ENCODE data around the gene OR56A4.

OR56A4 gene, protein sequence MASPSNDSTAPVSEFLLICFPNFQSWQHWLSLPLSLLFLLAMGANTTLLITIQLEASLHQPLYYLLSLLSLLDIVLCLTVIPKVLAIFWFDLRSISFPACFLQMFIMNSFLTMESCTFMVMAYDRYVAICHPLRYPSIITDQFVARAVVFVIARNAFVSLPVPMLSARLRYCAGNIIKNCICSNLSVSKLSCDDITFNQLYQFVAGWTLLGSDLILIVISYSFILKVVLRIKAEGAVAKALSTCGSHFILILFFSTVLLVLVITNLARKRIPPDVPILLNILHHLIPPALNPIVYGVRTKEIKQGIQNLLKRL

DNA sequence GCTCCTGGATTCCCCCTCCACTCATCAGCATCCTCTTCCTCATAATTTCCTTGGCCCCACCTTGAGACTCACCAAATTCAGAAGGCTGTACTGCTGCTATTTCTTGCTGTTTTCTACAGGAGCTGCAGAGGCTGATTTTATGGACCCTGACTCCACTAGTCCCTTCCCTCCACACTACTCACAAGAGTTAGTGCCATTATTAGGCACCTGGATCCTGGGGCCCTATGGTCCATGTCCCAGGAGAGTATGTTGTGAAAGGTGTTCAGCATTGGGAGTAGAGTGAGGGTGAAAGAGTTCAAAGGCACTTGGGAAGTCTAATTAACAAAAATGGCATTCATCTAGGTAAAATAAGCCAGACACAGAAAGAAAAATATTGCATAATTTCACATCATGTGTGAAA is at the start of gene OR56A4:
Gene OR56A4 (minus strand): TSS at position 101 of the 400 bp plus-strand sequence. CDS start 3,954 bp downstream, outside the sequence.
- no peak for DNase-seq (ENCODE audit: extremely low read depth in 1 of 2, low read depth in 1 of 2)

DNA sequence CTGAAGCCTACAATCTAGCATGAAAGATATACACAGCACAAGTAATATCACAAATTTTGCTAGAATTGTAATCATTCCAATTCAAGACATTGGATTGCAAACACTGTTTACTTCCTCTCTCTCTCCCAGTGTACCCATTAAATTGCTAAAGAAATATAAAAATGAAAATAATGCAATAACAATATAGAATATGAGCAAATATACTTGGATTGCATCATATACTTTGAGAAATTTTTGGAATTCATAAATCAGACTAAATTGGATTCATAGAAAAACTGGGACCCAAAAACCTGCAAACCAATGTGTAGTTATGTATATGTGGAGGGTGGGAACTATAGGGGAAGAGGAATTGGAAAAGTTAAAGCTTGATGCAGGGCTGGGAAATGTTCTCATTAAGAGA is 48.8 kb upstream of the OR56A4 start:
- no peak for DNase-seq (ENCODE audit: extremely low read depth in 1 of 2, low read depth in 1 of 2)

DNA sequence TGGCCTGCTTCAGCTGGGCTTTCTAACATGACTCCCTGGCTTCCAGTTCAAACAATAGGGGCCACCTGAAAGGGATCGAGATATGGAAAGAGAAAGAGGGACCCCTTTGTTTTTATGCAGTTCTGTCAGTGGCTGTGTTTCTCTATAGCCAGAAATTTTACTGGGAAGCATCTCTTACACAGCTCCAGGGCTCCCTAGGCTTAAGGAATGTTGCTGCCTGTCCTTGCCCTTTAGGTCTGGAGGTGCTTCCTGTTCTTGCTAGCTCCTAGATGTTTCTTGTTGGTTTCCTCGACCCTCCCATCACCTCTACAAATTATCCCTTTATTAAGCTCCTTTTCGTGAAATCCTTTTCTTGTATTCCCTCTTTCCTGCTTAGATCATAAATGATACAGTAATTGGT is 45.6 kb upstream of the OR56A4 start:
- DNase-seq (ENCODE audit: extremely low read depth in 1 of 2, low read depth in 1 of 2): no peak

DNA sequence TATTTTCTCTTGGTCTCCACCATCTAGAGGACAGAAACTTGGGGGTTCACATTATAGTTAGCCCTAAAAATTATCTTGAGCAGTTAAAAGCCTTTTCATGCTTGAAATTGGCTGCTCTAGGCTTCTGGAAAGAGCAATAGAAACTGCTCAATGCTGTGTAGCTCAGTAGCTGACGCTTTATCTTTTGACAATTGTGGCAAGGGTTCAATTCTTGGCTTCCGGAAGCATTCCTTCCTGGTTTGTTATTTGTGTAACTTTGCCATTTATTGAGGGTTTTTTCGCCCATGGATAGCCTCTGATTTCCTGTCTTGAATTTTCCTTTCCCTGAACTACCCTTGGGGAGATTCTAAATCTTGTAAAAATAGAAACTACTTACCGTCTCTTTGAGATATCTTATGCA is 34.1 kb upstream of the OR56A4 start:
- DNase-seq (ENCODE audit: extremely low read depth in 1 of 2, low read depth in 1 of 2): no peak

DNA sequence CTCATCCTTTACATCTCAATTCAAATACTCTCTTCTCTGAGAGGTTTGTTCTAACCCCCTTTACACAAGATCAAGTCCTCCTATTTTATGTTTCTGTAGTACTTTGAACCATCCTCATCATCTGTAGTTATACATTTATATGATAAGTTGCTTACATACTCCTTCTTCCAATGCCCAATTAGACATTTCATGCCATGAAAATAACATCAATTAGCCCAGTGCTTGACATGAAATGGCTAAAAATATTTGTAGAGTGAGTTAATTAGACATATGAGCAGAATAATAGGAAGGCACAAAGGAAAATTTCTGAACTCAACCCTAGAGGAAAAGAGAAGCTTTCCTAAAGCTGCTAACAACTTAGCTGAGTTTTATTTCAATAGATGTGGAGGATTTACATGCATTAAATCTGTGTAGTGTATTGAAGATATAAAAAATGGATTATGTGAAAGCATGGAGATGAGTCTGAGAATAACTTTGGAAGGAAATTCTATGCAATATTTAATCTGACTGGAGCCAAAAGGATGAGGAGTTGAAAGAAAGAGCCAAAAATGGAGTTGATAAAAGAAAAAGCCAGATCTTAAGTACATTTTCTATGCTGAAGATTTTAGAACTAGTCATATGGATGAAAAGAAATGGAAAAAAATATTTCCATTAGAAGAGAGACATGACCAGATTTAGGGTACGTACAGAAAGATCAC is 24.1 kb upstream of the OR56A4 start, which contains the start of gene OR56A1:
Gene OR56A1 (minus strand): TSS at position 51 of the 698 bp plus-strand sequence. CDS start 3,066 bp downstream, outside the sequence.
- DNase-seq (ENCODE audit: extremely low read depth in 1 of 2, low read depth in 1 of 2): no peak

DNA sequence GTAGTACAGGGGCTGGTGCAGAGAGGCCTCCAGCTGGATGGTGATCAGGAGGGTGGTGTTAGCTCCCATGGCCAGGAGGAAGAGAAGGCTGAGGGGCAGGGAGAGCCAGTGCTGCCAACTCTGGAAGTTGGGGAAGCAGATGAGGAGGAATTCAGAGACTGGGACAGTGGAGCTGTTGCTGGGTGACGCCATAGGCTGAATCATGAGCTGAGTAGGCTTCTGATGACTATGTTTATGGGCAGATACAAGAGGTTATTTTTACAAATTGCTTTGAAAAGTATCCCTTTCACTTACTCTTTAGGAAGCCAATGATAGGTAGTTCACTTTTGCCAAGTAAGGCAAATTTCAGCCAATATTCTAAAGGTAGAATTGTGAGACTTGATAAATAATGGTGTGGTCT is 20.8 kb upstream of the OR56A4 start:
- DNase-seq (ENCODE audit: extremely low read depth in 1 of 2, low read depth in 1 of 2): no peak

DNA sequence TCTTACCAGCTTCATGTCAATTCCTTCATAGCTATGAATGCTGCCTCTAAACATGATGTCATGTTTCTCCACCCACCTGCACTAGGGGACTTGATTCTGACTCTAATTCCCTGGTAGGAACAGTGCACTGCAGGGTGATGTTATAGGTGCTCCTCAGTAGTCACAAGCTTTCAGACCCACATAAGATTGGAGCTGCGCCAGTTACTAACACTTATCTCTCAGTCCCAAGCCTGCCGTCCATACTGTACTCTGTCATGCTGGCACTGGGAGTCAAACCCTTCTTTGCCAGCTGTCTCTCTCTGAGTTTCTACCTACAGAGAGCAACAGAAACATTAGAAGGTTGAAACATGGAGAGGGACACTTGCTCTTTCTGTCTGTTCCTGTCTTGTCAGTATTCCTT is 18.3 kb upstream of the OR56A4 start:
- no peak for DNase-seq (ENCODE audit: extremely low read depth in 1 of 2, low read depth in 1 of 2)

DNA sequence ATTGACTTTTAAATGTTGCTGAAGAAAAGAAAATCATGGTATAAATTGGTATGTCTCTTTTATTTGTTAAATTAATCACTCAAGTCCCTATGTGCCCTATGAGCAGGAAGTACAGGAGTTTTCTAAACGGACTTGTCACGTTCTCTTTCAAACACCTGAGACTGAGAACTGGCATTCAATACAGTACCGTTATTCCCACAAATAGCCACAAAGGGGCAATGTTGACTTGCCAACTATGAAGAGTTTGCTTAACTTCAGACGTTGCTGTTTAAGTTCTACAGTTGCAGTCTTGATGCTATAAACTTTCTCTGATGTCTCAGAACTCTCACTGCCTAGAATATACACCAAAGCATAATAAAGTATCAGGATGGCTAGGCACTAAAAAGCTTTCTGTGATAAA is 16.2 kb upstream of the OR56A4 start:
- DNase-seq (ENCODE audit: extremely low read depth in 1 of 2, low read depth in 1 of 2): no peak

DNA sequence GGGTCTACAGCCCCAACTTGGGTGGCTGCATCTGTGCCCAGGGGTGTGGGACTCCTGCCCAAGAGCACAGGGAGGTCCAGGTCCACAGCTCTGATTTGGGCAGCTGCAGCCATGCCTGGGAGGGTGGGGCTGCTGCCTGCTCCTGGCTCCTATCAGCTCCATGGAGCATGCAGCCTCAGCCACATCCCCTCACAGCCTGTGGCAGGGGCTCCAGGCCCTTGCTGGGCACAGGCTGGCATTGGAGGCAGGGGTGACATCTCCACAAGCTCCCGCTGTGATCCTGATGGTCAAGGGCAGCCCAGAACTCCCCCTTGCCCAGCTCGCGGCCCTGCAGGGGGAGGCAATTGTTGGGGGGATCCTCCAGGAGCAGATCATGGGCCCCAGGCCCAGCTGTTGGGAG is 6.3 kb upstream of the OR56A4 start:
- no peak for DNase-seq (ENCODE audit: extremely low read depth in 1 of 2, low read depth in 1 of 2)

DNA sequence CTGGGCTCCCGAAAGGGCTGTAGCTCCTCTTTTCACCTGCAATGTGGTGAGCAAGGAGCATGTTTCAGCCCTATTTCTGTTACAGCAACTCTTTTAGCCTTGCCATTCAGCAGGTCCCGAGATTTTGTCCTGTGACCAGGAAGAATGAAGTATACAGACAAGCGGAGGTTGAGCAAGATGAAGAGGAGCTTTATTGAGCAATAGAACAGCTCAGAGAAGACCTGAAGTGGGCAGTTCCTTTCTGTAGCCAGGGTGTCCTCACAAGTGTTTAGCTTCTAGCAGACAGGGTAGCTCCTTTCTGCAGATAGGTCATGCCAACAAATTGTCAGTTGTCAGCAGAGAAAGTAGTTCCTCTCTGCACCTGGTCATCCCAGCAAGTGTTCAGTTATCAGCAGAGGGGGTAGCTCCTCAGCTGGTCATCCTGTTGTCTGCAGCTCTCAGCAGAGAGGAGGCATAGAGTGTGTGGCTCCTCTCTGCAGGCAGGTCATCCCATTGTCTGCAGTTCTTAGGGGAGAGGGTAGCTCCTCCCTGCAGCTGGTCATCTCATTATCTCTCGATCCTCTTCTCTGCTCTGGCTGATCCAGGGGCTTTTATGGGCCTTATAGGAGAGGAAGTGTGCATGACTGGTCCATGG is 5.4 kb upstream of the OR56A4 start:
- DNase-seq (ENCODE audit: extremely low read depth in 1 of 2, low read depth in 1 of 2): no peak

DNA sequence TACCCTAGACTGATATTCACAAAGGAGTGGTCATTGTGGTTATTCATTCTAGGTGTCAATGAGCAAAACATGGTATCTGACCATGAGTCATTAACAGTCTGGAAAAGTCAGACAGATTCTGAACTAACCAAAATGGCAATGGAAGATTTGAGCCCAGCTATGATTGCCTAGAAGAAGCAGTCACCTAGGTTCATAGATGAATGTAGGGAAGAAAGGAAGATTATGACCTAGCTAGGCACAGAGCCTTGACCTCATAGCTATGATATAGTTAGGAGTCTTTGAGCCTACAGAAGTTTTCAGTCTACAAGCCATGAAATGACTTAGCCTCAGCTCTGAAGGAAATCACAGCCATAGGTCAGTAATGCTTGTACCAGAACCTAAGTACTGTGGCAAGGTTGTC is 351 bp downstream of the OR56A4 start:
- DNase-seq (ENCODE audit: extremely low read depth in 1 of 2, low read depth in 1 of 2): no peak

DNA sequence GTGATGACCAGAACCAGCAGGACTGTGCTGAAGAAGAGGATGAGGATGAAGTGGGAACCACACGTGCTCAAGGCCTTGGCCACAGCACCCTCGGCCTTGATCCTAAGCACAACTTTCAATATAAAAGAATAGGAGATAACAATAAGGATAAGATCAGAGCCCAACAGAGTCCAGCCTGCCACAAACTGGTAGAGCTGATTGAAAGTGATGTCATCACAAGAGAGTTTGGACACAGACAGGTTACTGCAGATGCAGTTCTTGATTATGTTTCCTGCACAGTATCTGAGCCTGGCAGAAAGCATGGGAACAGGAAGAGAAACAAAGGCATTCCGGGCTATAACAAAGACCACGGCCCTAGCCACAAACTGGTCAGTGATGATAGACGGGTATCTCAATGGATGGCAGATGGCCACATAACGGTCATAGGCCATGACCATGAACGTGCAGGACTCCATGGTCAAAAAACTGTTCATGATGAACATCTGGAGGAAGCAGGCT is 4.5 kb downstream of the OR56A4 start:
- no peak for DNase-seq (ENCODE audit: extremely low read depth in 1 of 2, low read depth in 1 of 2)

DNA sequence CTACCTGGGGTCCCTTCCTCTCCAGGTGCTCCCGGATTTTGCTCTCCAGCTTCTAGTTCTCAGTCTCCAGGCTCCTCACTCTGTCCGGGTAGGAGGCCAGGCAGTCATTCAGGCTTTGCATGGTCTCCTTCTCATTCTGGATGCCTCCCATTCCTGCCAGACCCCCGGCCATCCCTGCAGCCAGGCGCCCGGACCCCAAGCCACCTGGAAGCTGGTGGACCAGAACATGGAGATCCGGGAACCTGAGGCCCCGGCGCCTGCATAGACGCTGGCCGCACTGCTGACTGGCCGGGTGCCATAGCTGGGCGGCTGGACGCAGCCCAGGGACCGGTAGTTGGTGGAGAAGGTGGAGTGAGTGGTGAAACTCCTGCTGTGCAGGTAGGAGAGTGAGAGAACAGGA is 12.0 kb downstream of the OR56A4 start:
- DNase-seq (ENCODE audit: extremely low read depth in 1 of 2, low read depth in 1 of 2): no peak

DNA sequence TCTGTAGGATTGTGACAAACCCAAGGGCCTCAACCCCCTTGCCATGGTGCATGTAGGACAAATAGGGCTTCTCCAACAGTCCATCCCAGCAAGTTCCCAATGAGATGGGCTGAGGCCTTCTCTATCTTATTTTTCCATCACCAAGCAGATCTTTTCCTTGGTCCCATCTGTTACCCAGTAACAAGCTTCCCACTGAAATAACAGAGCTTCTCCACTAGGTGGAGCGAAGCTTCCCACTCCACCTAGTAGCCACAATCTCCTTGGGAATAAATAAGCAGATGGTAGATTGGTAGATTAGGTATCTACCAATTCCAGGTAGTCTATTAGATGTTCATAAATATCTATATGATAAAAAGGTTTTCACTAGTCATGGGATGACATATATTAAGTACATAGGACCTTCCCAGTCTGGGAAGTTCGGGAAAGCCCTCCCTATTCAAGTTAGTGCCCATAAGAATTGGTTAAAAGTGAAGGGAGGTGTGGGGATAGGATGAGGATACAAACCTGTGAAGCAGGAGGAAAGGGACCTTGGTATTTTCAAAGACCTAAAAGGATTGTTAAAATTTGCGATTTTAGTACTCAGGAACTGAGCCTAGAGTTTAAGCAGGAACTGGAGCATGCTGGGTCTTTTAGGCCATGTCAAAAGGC is 14.0 kb downstream of the OR56A4 start:
- no peak for DNase-seq (ENCODE audit: extremely low read depth in 1 of 2, low read depth in 1 of 2)

DNA sequence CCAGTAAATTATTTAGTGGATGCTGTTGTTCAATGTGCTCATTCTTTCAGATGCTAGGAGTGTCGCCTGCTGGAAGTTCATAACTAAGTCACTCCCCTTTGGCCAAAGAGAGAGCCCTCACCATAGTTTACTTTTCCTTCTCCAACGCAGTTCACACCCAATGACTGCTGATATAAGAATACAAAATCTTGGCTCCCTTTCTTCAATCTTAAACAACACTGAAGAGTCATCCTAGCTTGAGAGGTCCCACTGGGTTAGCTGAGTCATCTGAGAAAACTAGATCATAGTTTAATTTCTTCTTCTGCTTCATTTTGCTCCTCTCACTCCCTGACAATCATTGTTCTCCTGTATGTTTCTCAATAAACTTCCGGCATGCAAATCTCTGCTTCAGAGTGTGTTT is 14.6 kb downstream of the OR56A4 start:
- no peak for DNase-seq (ENCODE audit: extremely low read depth in 1 of 2, low read depth in 1 of 2)

DNA sequence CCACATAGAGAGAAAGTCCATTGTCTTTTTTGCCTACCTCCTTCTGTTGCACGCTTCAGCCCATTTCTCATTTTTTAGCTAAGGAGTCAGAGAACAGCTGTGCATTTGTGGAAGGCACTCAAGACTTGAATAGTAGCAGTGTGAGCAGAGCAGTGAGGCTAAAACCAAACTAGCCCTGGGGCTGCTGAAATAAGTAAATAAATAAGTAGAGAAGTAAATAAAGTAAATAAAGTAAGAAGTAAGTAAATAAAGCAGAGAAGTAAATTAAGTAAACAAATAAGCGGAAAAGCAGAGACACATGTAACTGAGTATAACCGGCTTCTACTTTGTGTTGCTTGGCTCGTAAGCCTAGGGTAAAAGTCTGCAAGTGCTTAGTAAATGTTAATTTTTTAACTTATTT is 17.5 kb downstream of the OR56A4 start:
- no peak for DNase-seq (ENCODE audit: extremely low read depth in 1 of 2, low read depth in 1 of 2)

DNA sequence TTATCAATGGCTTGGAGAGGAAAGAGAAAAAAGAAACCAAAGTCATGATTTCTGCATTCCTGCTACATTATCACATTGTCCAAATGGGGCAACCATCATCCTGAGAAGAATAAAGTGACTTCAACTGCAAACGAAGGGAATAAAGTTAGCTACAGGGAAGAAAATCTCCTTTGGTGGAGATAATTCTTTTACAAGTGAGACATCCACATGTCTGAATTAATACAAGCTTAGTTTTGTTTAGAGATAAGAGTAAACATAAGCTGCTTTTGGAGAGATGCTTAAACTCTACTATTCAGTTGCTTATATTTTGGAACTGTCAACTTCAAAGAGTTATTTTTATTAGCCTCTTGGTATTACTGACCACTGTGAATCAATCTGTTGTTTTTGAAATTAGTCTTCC is 19.9 kb downstream of the OR56A4 start, which contains the start of gene OR52L1:
Gene OR52L1 (minus strand): TSS at position 101 of the 400 bp plus-strand sequence. CDS start 55 bp downstream, at position 46.
- DNase-seq (ENCODE audit: extremely low read depth in 1 of 2, low read depth in 1 of 2): no peak

DNA sequence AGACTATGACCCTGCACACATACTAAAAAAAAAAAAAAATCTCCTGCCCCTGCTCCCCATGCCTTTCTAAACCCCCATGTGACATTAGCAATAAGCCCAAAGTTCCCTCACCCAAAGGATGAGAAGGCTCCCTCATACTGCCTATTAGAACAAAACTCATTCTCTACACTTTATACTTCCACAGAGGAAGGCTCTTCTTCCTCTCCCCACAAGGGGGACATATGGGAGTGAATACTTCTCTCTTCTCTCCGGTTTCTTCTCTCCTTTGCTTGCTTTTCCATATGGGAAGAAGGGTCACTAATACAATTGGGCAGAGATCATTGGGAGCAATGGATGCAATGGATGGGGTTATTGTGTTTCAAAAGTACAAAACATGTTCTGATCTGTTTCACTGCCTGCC is 23.3 kb downstream of the OR56A4 start:
- DNase-seq (ENCODE audit: extremely low read depth in 1 of 2, low read depth in 1 of 2): no peak

DNA sequence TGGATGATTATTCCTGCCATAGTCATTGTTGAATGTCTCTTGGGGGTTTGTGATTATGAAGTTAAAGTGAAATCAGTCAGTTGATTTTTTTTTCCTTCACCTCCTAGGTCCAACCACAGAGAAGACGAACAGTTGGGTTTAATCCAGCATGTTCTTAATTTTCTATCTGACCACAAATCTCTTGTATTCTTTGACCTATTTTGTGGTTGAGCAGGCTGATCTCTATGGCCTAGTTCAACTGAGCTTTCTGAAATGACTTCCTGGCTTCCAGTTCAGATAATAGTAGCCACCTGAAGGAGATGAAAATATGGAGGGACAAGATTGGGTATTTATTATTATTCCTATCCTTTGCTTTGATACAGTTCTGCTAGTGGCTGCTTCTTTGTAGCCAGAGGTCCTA is 33.2 kb downstream of the OR56A4 start:
- DNase-seq (ENCODE audit: extremely low read depth in 1 of 2, low read depth in 1 of 2): no peak

DNA sequence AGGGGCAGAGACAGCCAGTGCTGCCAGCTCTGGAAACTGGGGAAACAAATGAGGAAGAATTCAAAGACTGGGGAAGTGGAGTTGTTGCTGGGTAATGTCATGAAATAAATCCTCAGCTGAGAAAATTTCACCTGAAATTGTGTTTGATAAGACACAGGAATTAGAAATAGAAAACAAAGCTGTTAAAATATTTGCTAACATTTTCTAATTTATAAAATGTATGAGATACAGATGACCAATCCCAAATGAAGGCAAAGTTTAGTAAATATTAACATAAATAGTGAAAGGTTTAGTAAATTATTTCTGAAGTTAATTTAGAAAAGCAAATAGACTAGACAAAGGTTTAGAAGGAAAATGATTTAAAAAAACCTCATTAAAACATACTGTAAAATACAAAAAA is 38.4 kb downstream of the OR56A4 start, which contains the start of gene OR56A5:
Gene OR56A5 (minus strand): TSS at position 101 of the 400 bp plus-strand sequence. CDS start 0 bp downstream, at position 101.
- no peak for DNase-seq (ENCODE audit: extremely low read depth in 1 of 2, low read depth in 1 of 2)

DNA sequence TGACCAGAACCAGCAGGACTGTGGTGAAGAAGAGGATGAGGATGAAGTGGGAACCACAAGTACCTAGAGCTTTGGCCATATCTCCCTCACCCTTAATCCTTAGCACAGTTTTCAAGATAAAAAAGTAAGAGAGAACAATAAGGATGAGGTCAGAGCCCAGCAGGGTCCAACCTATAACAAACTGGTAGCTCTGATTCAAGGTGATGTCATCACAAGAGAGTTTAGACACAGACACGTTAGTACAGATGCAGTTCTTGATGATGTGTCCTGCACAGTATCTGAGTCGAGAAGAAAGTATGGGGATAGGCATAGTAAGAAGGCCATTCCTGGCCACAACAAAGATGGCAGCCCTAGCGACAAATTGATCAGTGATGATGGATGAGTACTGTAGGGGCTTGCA is 39.0 kb downstream of the OR56A4 start:
- DNase-seq (ENCODE audit: extremely low read depth in 1 of 2, low read depth in 1 of 2): no peak

All from activated CD8-positive, alpha-beta memory T cell treated with anti-CD3 and anti-CD28 coated beads for 1 hour (primary cell).